Activated CD4-positive, CD25-positive, alpha-beta regulatory T cell (primary cell): ENCODE measurements around the gene CACNA1H.
"Not testable (repeated sequence)": the region's sequence is repeated elsewhere in the genome, so short reads cannot be mapped to it uniquely, and the experiment has no call there.

ENCODE experiments used
- DNase-seq, 4 experiments: peaks; one replicate each; lab custom pipeline; 2025; lab: John Stamatoyannopoulos, UW

Gene CACNA1H

GRCh38 chr16:1193825-1194581, 41.1 kb downstream of the CACNA1H start:
- no peak for DNase-seq

GRCh38 chr16:1194665-1195392, 41.9 kb downstream of the CACNA1H start:
- DNase-seq = no peak

GRCh38 chr16:1195393-1195666, 42.4 kb downstream of the CACNA1H start:
- DNase-seq = no peak

GRCh38 chr16:1196494-1196893, 43.6 kb downstream of the CACNA1H start:
- DNase-seq = no peak

- DNase-seq = no peak
Observed at GRCh38 chr16:1197237-1197866, 44.4 kb downstream of the CACNA1H start.

- no peak for DNase-seq
Observed at GRCh38 chr16:1198194-1198593, 45.3 kb downstream of the CACNA1H start.

GRCh38 chr16:1198671-1199346, 45.9 kb downstream of the CACNA1H start:
- not testable (repeated sequence) for DNase-seq

- DNase-seq = no peak
Observed at GRCh38 chr16:1199347-1200013, 46.6 kb downstream of the CACNA1H start.

- no peak for DNase-seq
Observed at GRCh38 chr16:1200014-1200627, 47.2 kb downstream of the CACNA1H start.

GRCh38 chr16:1201444-1201843, 48.5 kb downstream of the CACNA1H start:
- DNase-seq = no peak

- DNase-seq = no peak
Observed at GRCh38 chr16:1202274-1202673, 49.4 kb downstream of the CACNA1H start.

GRCh38 chr16:1204933-1205332, 52.0 kb downstream of the CACNA1H start:
- no peak for DNase-seq

- no peak for DNase-seq
Observed at GRCh38 chr16:1206326-1206725, 53.4 kb downstream of the CACNA1H start.

GRCh38 chr16:1206786-1207185, 53.9 kb downstream of the CACNA1H start:
- DNase-seq = no peak

- DNase-seq = no peak
Observed at GRCh38 chr16:1208239-1208830, 55.4 kb downstream of the CACNA1H start.

- no peak for DNase-seq
Observed at GRCh38 chr16:1209081-1209480, 56.2 kb downstream of the CACNA1H start.

- DNase-seq = no peak
Observed at GRCh38 chr16:1210461-1210860, 57.6 kb downstream of the CACNA1H start.

- DNase-seq = no peak
Observed at GRCh38 chr16:1211451-1212268, 58.8 kb downstream of the CACNA1H start.

- DNase-seq = no peak
Observed at GRCh38 chr16:1212616-1213194, 59.8 kb downstream of the CACNA1H start.

- DNase-seq = no peak
Observed at GRCh38 chr16:1213231-1213630, 60.3 kb downstream of the CACNA1H start.
